K562 (cell line): ENCODE results near the gene CYB5R3. TPM values are rescaled to one million over a fixed set of nuclear protein-coding genes. Genes with fewer than 3 reads are reported as not detected.
A peak's percentile ranks its signal among the peaks of the same experiment; 100 is the strongest.

Experiments used
- ATAC-seq: fragments of 200-7000 bp; cut with Tn5 transposase; 3 replicates; pipeline ENCODE4 v1.9.1; 2020; ENCODE audit warnings: moderate library complexity
- BruUV-seq: library from RNA; stranded (reverse); fragments of 400-500 nt; replicated peaks from 2 replicates; lab custom pipeline; 2021; lab: Mats Ljungman, UMichigan
- CTCF ChIA-PET: fragments of 300-600 bp; formaldehyde crosslinking; extraction: SDS; loops from one replicate; lab custom pipeline; 2021; ENCODE audit warnings: low intra/inter-chr PET ratio; lab: Yijun Ruan, JAX
- POLR2A ChIA-PET: fragments of 300-600, 350-650 bp; sonication (Branson Sonifier 250); formaldehyde crosslinking; extraction: SDS; loops from one replicate; lab custom pipeline; 2021; ENCODE audit warnings: antibody characterized with exemption, inconsistent platforms; lab: Yijun Ruan, JAX
- DNase-seq, 4 experiments: peaks; one replicate each; pipeline versions ENCODE4 v3.0.0 to v3.0.0-alpha.2; 2011 to 2018; ENCODE audit warnings: low spot score in 3 of 4, mixed read lengths in 3 of 4; ENCODE audit errors: extremely low read depth in 1 of 4
- FAIRE-seq: peaks from 2 replicates; lab custom pipeline; 2011; peaks lifted over from hg19 to GRCh38; lab: Jason Lieb, UNC
- H2AFZ ChIP-seq: 2 replicates; pipeline ENCODE4 v1.6.0; 2011; ENCODE audit warnings: low read depth, low read length, control low read depth, inconsistent platforms
- H3K27ac ChIP-seq: fragments of 200-600 bp; 3 replicates; pipeline ENCODE4 v1.8.0; 2011; ENCODE audit warnings: low read depth, mild to moderate bottlenecking, control low read depth, inconsistent platforms, low read length, moderate library complexity, mixed read lengths; ENCODE audit errors: extremely low read depth
- H3K27me3 ChIP-seq, 2 experiments: fragments of 300-600 bp in 1 of 2; 2 replicates in 1 of 2; 3 replicates in 1 of 2; pipeline versions ENCODE4 v1.6.0 to v1.8.0; 2011; ENCODE audit warnings: inconsistent platforms in 2 of 2, low read length in 2 of 2, mild to moderate bottlenecking in 1 of 2, mixed read lengths in 1 of 2, moderate library complexity in 1 of 2; ENCODE audit not compliant: control insufficient read depth in 2 of 2, insufficient read depth in 2 of 2
- H3K36me3 ChIP-seq: fragments of 300-600 bp; 3 replicates; pipeline ENCODE4 v1.8.0; 2011; ENCODE audit warnings: mild to moderate bottlenecking, low read length, inconsistent platforms; ENCODE audit not compliant: control insufficient read depth, insufficient read depth
- H3K4me1 ChIP-seq, 2 experiments: fragments of 200-600 bp in 1 of 2; replicated peaks in 1 of 2; 2 replicates in 1 of 2; 3 replicates in 1 of 2; pipeline versions ENCODE4 v1.5.1 to v1.8.0; 2011; ENCODE audit warnings: inconsistent platforms in 2 of 2, low read length in 2 of 2, mild to moderate bottlenecking in 1 of 2, mixed read lengths in 1 of 2, moderate library complexity in 1 of 2; ENCODE audit not compliant: control insufficient read depth in 2 of 2, insufficient read depth in 2 of 2
- H3K4me2 ChIP-seq: 2 replicates; pipeline ENCODE4 v1.6.1; 2011; ENCODE audit warnings: low read length, control low read depth, inconsistent platforms, mixed read lengths; ENCODE audit not compliant: insufficient read depth
- H3K4me3 ChIP-seq: fragments of 200-600 bp; sonication (generic), shearing (Covaris generic); 2 replicates; pipeline ENCODE4 v1.5.1; 2016; ENCODE audit warnings: control low read depth, inconsistent platforms
- H3K79me2 ChIP-seq: fragments of 200-600 bp; 3 replicates; pipeline ENCODE4 v1.8.0; 2011; ENCODE audit warnings: low read length, inconsistent platforms; ENCODE audit not compliant: control insufficient read depth, insufficient read depth
- H3K9ac ChIP-seq, 2 experiments: 2 replicates each; pipeline versions ENCODE4 v1.6.0 to v1.6.1; 2011; ENCODE audit warnings: low read depth in 2 of 2, low read length in 2 of 2, control low read depth in 1 of 2, inconsistent platforms in 1 of 2, mild to moderate bottlenecking in 1 of 2, mixed read lengths in 1 of 2; ENCODE audit not compliant: insufficient read depth in 1 of 2
- H3K9me1 ChIP-seq: one replicate; pipeline ENCODE4 v1.6.0; 2011; ENCODE audit warnings: inconsistent platforms, mild to moderate bottlenecking, low read length, moderate library complexity; ENCODE audit not compliant: control insufficient read depth, insufficient read depth
- H3K9me3 ChIP-seq: replicated peaks from 2 replicates; pipeline ENCODE4 v1.5.1; 2011; ENCODE audit warnings: low read depth, low read length, inconsistent platforms; ENCODE audit not compliant: control insufficient read depth, insufficient read depth
- H4K20me1 ChIP-seq: replicated peaks from 2 replicates; pipeline ENCODE4 v1.6.1; 2011; ENCODE audit warnings: low read length, inconsistent platforms, mixed read lengths; ENCODE audit not compliant: control insufficient read depth, insufficient read depth
- CLOCK ChIP-seq: fragments of 250-450 bp; sonication (Bioruptor Pico); IDR thresholded peaks from 2 replicates; pipeline ENCODE4 v1.4.0; 2020; ENCODE audit warnings: mild to moderate bottlenecking, moderate library complexity, borderline replicate concordance
- KDM1A ChIP-seq, 2 experiments: fragments of 450-650 bp; IDR thresholded peaks; 2 replicates each; pipeline ENCODE4 v1.6.1; 2016; ENCODE audit warnings: mild to moderate bottlenecking in 2 of 2
- MNT ChIP-seq, 2 experiments: fragments of 450-650 bp; conservative IDR thresholded peaks; 2 replicates each; pipeline ENCODE4 v1.6.1; 2017; ENCODE audit warnings: mild to moderate bottlenecking in 2 of 2, moderate library complexity in 2 of 2
- POLR2G ChIP-seq: fragments of 200-400 bp; formaldehyde crosslinking; IDR thresholded peaks from 2 replicates; pipeline ENCODE4 v1.6.1; 2017; ENCODE audit warnings: low read depth, mild to moderate bottlenecking, antibody characterized with exemption, low read length, moderate library complexity
- PRDM10 ChIP-seq: fragments of 450-650 bp; IDR thresholded peaks from 2 replicates; pipeline ENCODE4 v1.6.1; 2018; ENCODE audit not compliant: partially characterized antibody
- RBFOX2 ChIP-seq: fragments of 200-400 bp; formaldehyde crosslinking; IDR thresholded peaks from 2 replicates; pipeline ENCODE4 v1.6.1; 2017; ENCODE audit warnings: low read depth, mild to moderate bottlenecking, low read length, moderate library complexity
- ZBTB9 ChIP-seq: fragments of 450-650 bp; formaldehyde crosslinking; IDR thresholded peaks from 2 replicates; pipeline ENCODE4 v1.4.0; 2020; ENCODE audit warnings: mild to moderate bottlenecking, moderate library complexity
- WGBS: fragments of 100-300 bp; shearing (Covaris generic); methylation state at CpG from one replicate; pipeline ENCODE4 v1.1.6; 2016; ENCODE audit warnings: low coverage, mixed read lengths; ENCODE audit not compliant: insufficient coverage; ENCODE audit errors: missing lambda C conversion rate; 5-methylcytosine and 5-hydroxymethylcytosine counted together
- in situ Hi-C: fragments of 300-500 bp; cut with MboI; formaldehyde crosslinking; loops from 4 replicates; pipeline ENCODE4 v1.15.0; 2018; ENCODE audit warnings: inconsistent platforms, mixed read lengths
- intact Hi-C: fragments of 100-400 bp; cut with micrococcal nuclease; formaldehyde crosslinking; loops from 2 replicates; pipeline ENCODE4 v1.14.2; 2022
- polyA plus RNA-seq, 8 experiments: library from polyadenylated mRNA; depleted of rRNA in 4 of 8; stranded (reverse) in 5 of 8; unstranded in 3 of 8; fragments of >200 nt; fragmentation: Nextera tagmentation in 2 of 8; fragmentation: Illumina TruSeq in 1 of 8; extraction: Ambion mirVana in 2 of 8; extraction: Trizol in 1 of 8; gene quantifications; 2 replicates each; pipeline versions ENCODE4 v1.2.1 to v1.2.3, GENCODE V29; 2011 to 2014; ENCODE audit warnings: inconsistent platforms in 1 of 8, missing spikeins in 1 of 8
- total RNA-seq, 7 experiments: library from RNA; depleted of rRNA in 6 of 7; stranded (reverse); fragments of >200 nt in 6 of 7; fragmentation: Illumina TruSeq in 2 of 7; extraction: Trizol in 2 of 7; gene quantifications; 2 replicates each; pipeline versions ENCODE4 v1.2.1 to v1.2.3, GENCODE V29; 2011 to 2021; ENCODE audit warnings: low replicate concordance in 1 of 7

CYB5R3 gene
- total and polyA plus RNA-seq, 9 of the 15 experiments (the other 6 are each of a cell fraction or from before 2014, with no cell fraction given), result 1.4 to 66.8 (median 23.4) TPM

GRCh38 chr22:42645938-42646568, 3.1 kb downstream of the CYB5R3 start:
- Histone ChIP-seq H2AFZ (no peak overlapping the region), H3K4me2 (peak overlapping the region; percentile 62; the same call in 1 of the 2 replicates), H3K27ac (peak overlapping the region; percentile 49; the same call in 1 of the 3 replicates), H3K36me3 (peaks cover 3% of the 10 kb centered on the region; the same call in 1 of the 3 replicates), H3K4me1 (peaks cover 56 to 69% of the 10 kb centered on the region in 2 experiments), H4K20me1 (peaks cover 16% of the 10 kb centered on the region), H3K27me3 (no peaks in the 10 kb centered on the region; a peak in 1 of 5 replicates), H3K79me2 (peaks cover 72% of the 10 kb centered on the region), H3K9me1 (peaks cover 2% of the 10 kb centered on the region), H3K4me3 (no peak overlapping the region), H3K9ac (peak overlapping the region; percentile 44 to 81; a peak in 3 of 4 replicates), H3K9me3 (no peaks in the 10 kb centered on the region)
- FAIRE-seq, result no peak
- WGBS, result 59% methylated on average over 10 of the region's 13 CpGs
- in situ Hi-C loops (no loop called here), intact Hi-C loops (no loop called here)
- no TSS peak for BruUV-seq
- ATAC-seq, result no peak
- no peak for TF ChIP-seq MNT (conservative IDR thresholded peaks at IDR 0.05)
- no peak for TF ChIP-seq ZBTB9 (CRISPR knock-in tag)
- TF ChIP-seq KDM1A (IDR thresholded peaks at IDR 0.05), result no peak
- TF ChIP-seq POLR2G, result peak; percentile 52
- peak; percentile 32 for TF ChIP-seq PRDM10
- TF ChIP-seq RBFOX2, result peak; percentile 27; the same call in 1 of the 2 replicates
- TF ChIP-seq CLOCK (CRISPR knock-in tag), result no peak
- ChIA-PET POLR2A (interaction anchor here (0.7 to 2.2 kb wide), 2 partner anchors 9 to 31 kb away, joined by 3 to 13 read pairs; partner anchors contain the start of gene POLDIP3), CTCF (no interaction called here)
- DNase-seq, result no peak
